GM18502 (cell line): ENCODE data around the gene PITPNM2.

ENCODE experiments used
- ATAC-seq: cut with Tn5 transposase; IDR thresholded peaks from one replicate; pipeline ENCODE4 v1.9.1; 2021; ENCODE audit warnings: mild to moderate bottlenecking; ENCODE audit not compliant: unreplicated experiment, poor library complexity

Gene PITPNM2

GRCh38 chr12:123145211-123145610, 5.7 kb downstream of the PITPNM2 start:
- no peak for ATAC-seq

GRCh38 chr12:123143736-123144461, 7.0 kb downstream of the PITPNM2 start:
- ATAC-seq = no peak

GRCh38 chr12:123142921-123143735, 7.8 kb downstream of the PITPNM2 start:
- no peak for ATAC-seq

GRCh38 chr12:123142518-123142840, 8.4 kb downstream of the PITPNM2 start:
- no peak for ATAC-seq

GRCh38 chr12:123141615-123142517, 9.0 kb downstream of the PITPNM2 start:
- ATAC-seq = no peak

GRCh38 chr12:123140676-123141614, 9.9 kb downstream of the PITPNM2 start:
- no peak for ATAC-seq

- ATAC-seq = no peak
Observed at GRCh38 chr12:123139926-123140675, 10.8 kb downstream of the PITPNM2 start.

- no peak for ATAC-seq
Observed at GRCh38 chr12:123135688-123136087, 15.2 kb downstream of the PITPNM2 start.

GRCh38 chr12:123134826-123135225, 16.1 kb downstream of the PITPNM2 start:
- ATAC-seq = no peak

- no peak for ATAC-seq
Observed at GRCh38 chr12:123134271-123134671, 16.6 kb downstream of the PITPNM2 start.

- no peak for ATAC-seq
Observed at GRCh38 chr12:123133701-123134100, 17.2 kb downstream of the PITPNM2 start.

- no peak for ATAC-seq
Observed at GRCh38 chr12:123132951-123133619, 17.8 kb downstream of the PITPNM2 start.

- ATAC-seq = no peak
Observed at GRCh38 chr12:123131879-123132402, 18.9 kb downstream of the PITPNM2 start.

GRCh38 chr12:123131291-123131832, 19.5 kb downstream of the PITPNM2 start:
- no peak for ATAC-seq

- no peak for ATAC-seq
Observed at GRCh38 chr12:123129621-123130020, 21.3 kb downstream of the PITPNM2 start.

- ATAC-seq = no peak
Observed at GRCh38 chr12:123127182-123127495, 23.8 kb downstream of the PITPNM2 start.

- no peak for ATAC-seq
Observed at GRCh38 chr12:123126294-123127181, 24.4 kb downstream of the PITPNM2 start.
